A673 (cell line): ENCODE data around the gene FRK. TPM values are rescaled to one million over a fixed set of nuclear protein-coding genes. Genes with fewer than 3 reads are reported as not detected.

Experiments
- BruUV-seq: library from RNA; stranded (reverse); fragments of 400-500 nt; replicated peaks from 2 replicates; lab custom pipeline; 2021; lab: Mats Ljungman, UMichigan
- CTCF ChIA-PET: fragments of 300-600 bp; sonication (Branson Sonifier 250); formaldehyde crosslinking; loops from one replicate; lab custom pipeline; 2022; ENCODE audit warnings: antibody characterized with exemption; lab: Charles Lee
- POLR2A ChIA-PET: fragments of 300-600 bp; sonication (Branson Sonifier 250); formaldehyde crosslinking; loops from one replicate; lab custom pipeline; 2022; ENCODE audit warnings: antibody characterized with exemption; ENCODE audit not compliant: low non-redundant PET; lab: Charles Lee
- DNase-seq: peaks from one replicate; pipeline ENCODE4 v3.0.0-alpha.2; 2015; ENCODE audit warnings: low spot score
- H3K27ac ChIP-seq: fragments of 200-600 bp; sonication (generic); 2 replicates; pipeline ENCODE4 v1.5.1; 2016; ENCODE audit warnings: mixed run types, low read depth, mild to moderate bottlenecking, mixed read lengths, antibody characterized with exemption, low read length; ENCODE audit not compliant: poor library complexity, severe bottlenecking
- H3K27me3 ChIP-seq: fragments of 200-600 bp; sonication (generic); replicated peaks from 2 replicates; pipeline ENCODE4 v1.6.1; 2017; ENCODE audit warnings: mixed run types, low read depth, mild to moderate bottlenecking, mixed read lengths, antibody characterized with exemption, low read length; ENCODE audit not compliant: insufficient read depth, poor library complexity
- H3K36me3 ChIP-seq: fragments of 200-600 bp; sonication (generic); 2 replicates; pipeline ENCODE4 v1.6.1; 2016; ENCODE audit warnings: mixed run types, mild to moderate bottlenecking, mixed read lengths, antibody characterized with exemption, low read length; ENCODE audit not compliant: insufficient read depth, poor library complexity, severe bottlenecking
- H3K4me1 ChIP-seq: fragments of 200-600 bp; sonication (generic); 2 replicates; pipeline ENCODE4 v1.6.1; 2017; ENCODE audit warnings: mixed run types, mild to moderate bottlenecking, mixed read lengths, antibody characterized with exemption, low read length; ENCODE audit not compliant: insufficient read depth, poor library complexity, severe bottlenecking
- H3K4me3 ChIP-seq: fragments of 200-600 bp; sonication (generic); 2 replicates; pipeline ENCODE4 v1.5.1; 2016; ENCODE audit warnings: low read depth, mixed run types, mild to moderate bottlenecking, mixed read lengths, low read length; ENCODE audit not compliant: poor library complexity, severe bottlenecking
- H3K9me3 ChIP-seq: fragments of 200-600 bp; sonication (generic); 2 replicates; pipeline ENCODE4 v1.6.1; 2016; ENCODE audit warnings: mixed run types, low read depth, mild to moderate bottlenecking, mixed read lengths, antibody characterized with exemption, low read length; ENCODE audit not compliant: poor library complexity, severe bottlenecking
- CTCF ChIP-seq: fragments of 300-800, 200-600 bp; sonication (generic); conservative IDR thresholded peaks from 2 replicates; pipeline ENCODE4 v1.5.1; 2017; ENCODE audit warnings: low read depth, mild to moderate bottlenecking, antibody characterized with exemption, low read length, moderate library complexity, mixed read lengths
- EZH2 ChIP-seq: fragments of 200-600 bp; sonication (generic); IDR thresholded peaks from 2 replicates; pipeline ENCODE4 v1.6.1; 2017; ENCODE audit warnings: borderline replicate concordance, low read depth, mild to moderate bottlenecking, mixed read lengths, antibody characterized with exemption, low read length; ENCODE audit not compliant: poor library complexity, severe bottlenecking
- intact Hi-C: fragments of 100-400 bp; cut with micrococcal nuclease; formaldehyde crosslinking; loops from one replicate; pipeline ENCODE4 v1.10.0; 2022; ENCODE audit not compliant: unreplicated experiment
- total RNA-seq: library from RNA; stranded (reverse); gene quantifications from 2 replicates; pipeline ENCODE4 v1.2.3, GENCODE V29; 2021

FRK gene
- total RNA-seq, 1 experiment from 2014 or later: 12.3 TPM

DNA sequence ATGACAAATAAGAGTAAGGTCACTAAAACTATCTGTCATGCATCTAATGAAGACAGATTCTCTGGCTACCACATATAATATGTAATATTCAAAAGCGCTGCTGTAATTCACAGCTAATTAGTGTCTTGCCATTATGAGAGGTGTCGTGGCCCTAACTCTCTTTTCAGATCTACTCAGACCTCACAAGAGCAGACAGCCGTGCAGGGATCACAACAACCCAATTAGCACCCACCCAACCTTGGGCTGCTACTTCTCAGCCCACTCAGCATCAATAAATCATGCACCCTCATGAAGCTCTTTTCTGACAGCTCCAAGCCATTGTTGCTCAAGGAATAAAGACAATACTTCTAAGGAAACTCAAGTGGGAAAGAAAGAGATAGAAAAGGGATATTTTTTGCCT, 61.5 kb downstream of the FRK start:
- no peaks in the 10 kb centered on the region for H3K27me3 ChIP-seq
- H3K4me1 ChIP-seq: peaks cover 4% of the 10 kb centered on the region
- ChIA-PET CTCF (no interaction called here), POLR2A (no interaction called here)
- H3K27ac ChIP-seq: no peak overlapping the region
- BruUV-seq: no TSS peak
- no peak for DNase-seq
- no peaks in the 10 kb centered on the region for H3K36me3 ChIP-seq
- H3K9me3 ChIP-seq: no peaks in the 10 kb centered on the region
- TF ChIP-seq CTCF (no peak), EZH2 (no peak)
- intact Hi-C loops: no loop called here
- H3K4me3 ChIP-seq: no peak overlapping the region

- H3K27me3 ChIP-seq: no peaks in the 10 kb centered on the region
- no peak for DNase-seq
- CTCF ChIA-PET: no interaction called here
- POLR2A ChIA-PET: no interaction called here
- TF ChIP-seq EZH2: no peak
- no peaks in the 10 kb centered on the region for H3K9me3 ChIP-seq
- peaks cover 4% of the 10 kb centered on the region for H3K4me1 ChIP-seq
- H3K27ac ChIP-seq: no peak overlapping the region
- no peaks in the 10 kb centered on the region for H3K36me3 ChIP-seq
- no peak overlapping the region for H3K4me3 ChIP-seq
- intact Hi-C loops: no loop called here
- no TSS peak for BruUV-seq
Measured at GRCh38 chr6:115997990-115998585, 62.6 kb downstream of the FRK start.

DNA sequence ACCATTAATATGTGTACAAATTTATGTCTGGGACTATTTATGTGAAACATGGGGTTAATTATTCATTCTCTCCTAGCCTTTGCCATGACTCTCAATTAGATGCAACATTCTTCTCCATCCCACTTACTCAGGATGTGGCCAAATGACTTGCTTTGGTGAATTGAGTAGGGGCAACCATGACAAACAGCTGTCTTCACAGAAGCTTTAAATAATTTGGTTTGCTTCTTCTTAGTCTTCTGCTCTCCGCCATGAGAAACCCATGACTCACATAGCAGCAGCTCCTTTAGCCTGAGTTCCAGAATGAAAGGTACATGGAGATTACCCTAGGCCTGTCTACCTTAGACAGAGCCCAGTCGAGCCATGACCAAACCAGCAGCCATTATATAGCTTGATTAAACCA, 74.7 kb downstream of the FRK start:
- TF ChIP-seq EZH2: no peak
- TF ChIP-seq CTCF: no peak
- ChIA-PET POLR2A (no interaction called here), CTCF (no interaction called here)
- H3K36me3 ChIP-seq: no peaks in the 10 kb centered on the region
- peaks cover 4% of the 10 kb centered on the region for H3K9me3 ChIP-seq
- H3K4me3 ChIP-seq: no peak overlapping the region
- no peaks in the 10 kb centered on the region for H3K27me3 ChIP-seq
- no peak overlapping the region for H3K27ac ChIP-seq
- intact Hi-C loops: no loop called here
- H3K4me1 ChIP-seq: peaks cover 12% of the 10 kb centered on the region
- DNase-seq: no peak
- no TSS peak for BruUV-seq

- CTCF ChIA-PET: interaction anchor here (0.8 kb wide), 1 partner anchor 15 kb away, joined by 3 read pairs; no protein-coding TSS in a partner anchor
- Histone ChIP-seq H3K4me3 (no peak overlapping the region), H3K36me3 (no peaks in the 10 kb centered on the region), H3K4me1 (peaks cover 12% of the 10 kb centered on the region), H3K27ac (no peak overlapping the region), H3K9me3 (no peaks in the 10 kb centered on the region), H3K27me3 (no peaks in the 10 kb centered on the region)
- POLR2A ChIA-PET: no interaction called here
- TF ChIP-seq CTCF (no peak), EZH2 (no peak)
- no peak for DNase-seq
- intact Hi-C loops: no loop called here
- no TSS peak for BruUV-seq
Measured at GRCh38 chr6:115984809-115985208, 75.9 kb downstream of the FRK start.
